ENCODE results near the gene SLC39A2.

The SLC39A2 gene

GRCh38 chr14:21050597-21050996, 51.5 kb downstream of the SLC39A2 start:
- DNase-seq: no peak

Measured in activated naive CD4-positive, alpha-beta T cell (primary cell).